HG03571 (cell line): ENCODE results near the gene ADAM33.
A peak's percentile ranks its signal among the peaks of the same experiment; 100 is the strongest.

Experiments used
- ATAC-seq: cut with Tn5 transposase; IDR thresholded peaks from one replicate; pipeline ENCODE4 v1.9.1; 2021; ENCODE audit not compliant: unreplicated experiment

Gene ADAM33

DNA sequence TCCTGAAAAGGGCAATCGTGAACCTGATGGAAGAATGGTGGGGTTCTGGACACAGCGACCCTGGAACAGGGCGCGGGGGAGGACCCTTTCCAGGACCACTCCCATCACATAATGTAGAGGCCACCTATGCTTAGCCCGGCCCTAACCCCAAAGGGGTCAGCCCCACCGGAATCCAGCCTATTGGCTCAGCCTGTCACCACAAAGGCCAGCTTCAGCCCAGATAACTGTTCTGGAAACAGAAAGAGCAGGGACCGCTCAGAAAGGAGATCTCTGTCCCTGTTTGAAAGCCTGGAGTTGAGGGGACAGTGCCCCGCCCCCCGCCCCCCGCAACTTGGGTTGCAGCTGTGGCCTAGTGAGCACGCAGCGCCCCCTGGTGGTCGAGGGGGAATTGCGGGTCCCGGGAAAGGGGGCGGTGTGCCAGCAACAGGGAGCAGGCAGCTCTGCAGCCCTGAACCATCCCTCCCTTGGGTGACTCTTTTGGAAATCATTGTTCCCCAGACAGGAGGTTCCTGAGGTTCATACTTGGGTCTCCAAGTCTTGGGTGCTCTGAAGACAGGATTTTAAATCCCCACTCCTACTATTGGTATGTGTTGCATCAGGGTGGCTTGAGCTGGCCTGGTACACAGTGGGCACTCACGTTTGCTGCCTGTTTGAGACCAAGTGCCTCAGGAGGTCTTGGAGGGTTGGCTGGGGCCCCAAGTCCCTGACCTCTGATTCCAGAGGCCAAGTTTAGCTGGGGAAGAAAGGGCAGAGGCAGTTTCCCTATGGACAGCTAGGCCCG lies 29.1 kb upstream of the ADAM33 start:
- ATAC-seq: peak; percentile 53

- ATAC-seq: no peak
Measured at GRCh38 chr20:3710011-3710466, 28.2 kb upstream of the ADAM33 start.

- no peak for ATAC-seq
Measured at GRCh38 chr20:3707508-3707899, 25.7 kb upstream of the ADAM33 start.

DNA sequence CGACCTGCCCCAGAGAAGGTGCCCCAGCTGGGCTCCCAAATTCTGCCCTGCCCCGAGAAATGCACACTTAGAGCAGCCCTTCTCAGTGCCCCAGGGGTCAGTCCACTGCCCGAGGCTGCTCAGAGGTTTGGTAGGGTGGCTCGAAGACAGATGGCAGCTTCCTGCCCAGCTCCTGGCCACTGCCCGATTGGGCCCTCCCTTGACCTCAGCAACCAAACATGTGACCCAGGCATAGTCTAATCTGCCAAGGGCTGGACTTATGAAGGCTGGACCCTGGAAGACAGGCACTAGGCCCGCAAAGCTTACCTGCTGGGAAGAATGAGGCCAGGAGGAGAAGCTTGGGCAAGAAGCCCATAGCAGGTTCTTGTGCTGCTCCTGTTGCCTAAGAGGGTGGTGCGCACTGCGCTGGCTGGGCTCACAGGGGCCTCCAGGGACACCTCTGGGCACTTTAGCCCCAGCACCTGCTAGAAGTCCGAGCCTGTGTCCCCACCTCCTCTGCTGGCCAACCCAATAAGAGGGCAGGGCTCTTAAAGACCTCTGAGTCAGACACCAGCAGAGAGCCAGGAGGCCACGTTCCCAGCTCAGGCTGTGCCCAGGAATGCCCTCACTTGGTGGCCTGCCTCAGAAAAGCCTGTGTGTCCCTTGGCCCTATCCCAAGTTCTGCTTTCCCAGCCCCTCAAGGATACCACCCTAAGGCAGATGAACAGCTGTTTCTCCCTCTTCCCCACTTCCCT lies 25.1 kb upstream of the ADAM33 start:
- no peak for ATAC-seq

- no peak for ATAC-seq
Measured at GRCh38 chr20:3705970-3706739, 24.3 kb upstream of the ADAM33 start.

- no peak for ATAC-seq
Measured at GRCh38 chr20:3705491-3705969, 23.7 kb upstream of the ADAM33 start.

GRCh38 chr20:3704087-3704486 lies 22.3 kb upstream of the ADAM33 start:
- no peak for ATAC-seq

GRCh38 chr20:3702611-3703391 lies 21.0 kb upstream of the ADAM33 start:
- ATAC-seq: no peak

GRCh38 chr20:3701061-3701998 lies 19.5 kb upstream of the ADAM33 start:
- ATAC-seq: no peak

GRCh38 chr20:3699037-3699436 lies 17.2 kb upstream of the ADAM33 start:
- no peak for ATAC-seq

- no peak for ATAC-seq
Measured at GRCh38 chr20:3698591-3699001, 16.8 kb upstream of the ADAM33 start.

DNA sequence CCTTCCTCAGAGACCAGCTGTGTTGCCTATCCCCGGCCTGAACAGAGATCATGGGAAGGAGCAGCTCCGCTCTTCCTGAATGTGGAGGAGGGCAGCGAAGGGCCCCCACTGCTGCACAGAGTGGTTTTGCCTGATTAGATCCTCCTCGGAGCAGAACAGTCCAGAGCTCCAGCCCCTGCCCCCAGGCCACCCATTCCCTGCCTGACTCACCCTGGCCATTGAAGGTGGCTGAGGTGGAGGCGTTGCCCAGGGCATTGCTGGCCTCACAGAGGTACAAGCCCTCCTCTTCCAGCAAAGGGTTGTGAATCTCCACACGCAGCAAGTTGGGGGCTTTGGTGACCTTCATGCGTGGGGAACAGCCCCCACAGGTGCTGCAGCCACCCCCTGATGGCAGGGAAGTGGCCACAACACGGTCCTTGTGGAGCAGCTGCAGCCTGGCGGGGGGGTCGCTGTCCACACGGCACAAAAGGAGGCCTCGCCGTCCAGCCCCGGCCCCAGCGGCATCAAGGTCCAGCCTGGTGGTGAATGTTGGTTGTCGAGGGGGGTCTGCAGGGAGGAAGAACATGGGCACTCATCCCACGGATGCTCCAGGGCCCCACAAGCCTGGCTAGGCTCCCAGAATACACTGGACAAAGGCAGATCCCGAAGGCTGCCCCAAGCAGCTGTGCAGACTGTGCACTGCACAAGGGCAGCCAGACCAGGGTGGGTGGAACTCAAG lies 15.9 kb upstream of the ADAM33 start:
- no peak for ATAC-seq

GRCh38 chr20:3696745-3697587 lies 15.2 kb upstream of the ADAM33 start:
- no peak for ATAC-seq

DNA sequence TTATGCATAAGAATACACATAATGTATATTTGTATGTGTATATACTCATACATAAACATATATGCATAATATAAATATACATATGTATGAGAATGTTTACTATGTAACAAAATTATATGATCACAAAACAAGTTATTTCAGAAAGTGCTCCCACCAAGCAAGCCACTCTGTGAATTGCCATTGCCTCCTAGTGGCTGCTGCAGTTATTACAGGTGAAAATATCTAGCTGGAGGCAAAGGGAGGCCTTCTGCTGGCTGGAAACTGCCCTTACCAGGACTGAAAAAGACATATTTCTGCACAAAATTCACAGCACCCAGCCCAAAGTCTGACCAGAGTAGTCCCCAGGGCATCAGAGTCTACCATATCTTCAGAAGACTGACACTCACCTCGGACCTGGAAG lies 14.4 kb upstream of the ADAM33 start:
- no peak for ATAC-seq

GRCh38 chr20:3694864-3695263 lies 13.1 kb upstream of the ADAM33 start:
- ATAC-seq: no peak

DNA sequence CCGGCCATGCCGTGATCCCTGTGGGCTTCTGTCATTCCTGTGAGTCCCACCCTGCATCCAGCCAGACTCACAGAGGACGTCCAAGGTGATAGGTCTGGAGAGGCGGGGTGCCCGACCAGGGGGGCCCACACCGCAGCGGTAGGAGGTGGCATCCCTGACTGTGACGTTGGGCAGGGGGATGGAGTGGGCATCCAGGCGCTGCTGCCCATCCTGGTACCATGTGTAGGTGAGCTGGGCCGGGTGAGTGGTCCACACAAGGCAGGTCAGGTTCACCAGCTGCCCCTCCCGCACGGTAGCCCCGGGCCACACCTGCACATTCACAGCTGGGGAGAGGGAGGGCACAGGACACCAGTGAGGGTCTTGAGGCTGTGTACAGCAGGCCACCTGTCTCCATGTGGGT lies 11.6 kb upstream of the ADAM33 start:
- ATAC-seq: no peak

- ATAC-seq: no peak
Measured at GRCh38 chr20:3692706-3693294, 11.0 kb upstream of the ADAM33 start.

DNA sequence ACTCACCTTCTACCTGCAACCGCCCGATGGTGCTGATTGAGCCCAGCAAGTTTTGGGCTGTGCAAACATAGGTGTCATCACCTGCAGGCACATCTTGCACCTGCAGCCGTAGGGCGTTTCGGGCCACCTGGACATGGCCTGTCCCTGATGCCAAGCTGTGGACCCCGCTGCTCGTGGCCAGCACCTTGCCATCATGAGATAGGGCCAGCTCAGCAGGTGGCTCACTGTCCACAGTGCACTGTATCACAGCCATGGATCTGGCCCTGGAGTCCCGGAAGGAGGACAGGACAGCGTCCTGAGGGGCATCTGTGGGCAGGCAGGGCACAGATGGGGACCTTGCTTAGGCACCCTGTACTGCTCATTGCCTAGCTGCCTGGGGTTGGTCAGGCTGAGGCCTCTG lies 10.1 kb upstream of the ADAM33 start:
- no peak for ATAC-seq
